AG10803 (cell line): ENCODE results near the gene DNM2.
"Not testable (repeated sequence)": the region's sequence is repeated elsewhere in the genome, so short reads cannot be mapped to it uniquely, and the experiment has no call there.

Source experiments
- DNase-seq: peaks from one replicate; pipeline ENCODE4 v3.0.0; 2010; ENCODE audit warnings: low read depth
- H3K4me3 ChIP-seq: 2 replicates; pipeline ENCODE4 v1.5.1; 2011; ENCODE audit warnings: mild to moderate bottlenecking, low read length, control low read depth
- CTCF ChIP-seq: conservative IDR thresholded peaks from 2 replicates; pipeline ENCODE4 v1.5.1; 2011; ENCODE audit warnings: mild to moderate bottlenecking, low read length, control low read depth, inconsistent platforms

DNM2 gene

DNA sequence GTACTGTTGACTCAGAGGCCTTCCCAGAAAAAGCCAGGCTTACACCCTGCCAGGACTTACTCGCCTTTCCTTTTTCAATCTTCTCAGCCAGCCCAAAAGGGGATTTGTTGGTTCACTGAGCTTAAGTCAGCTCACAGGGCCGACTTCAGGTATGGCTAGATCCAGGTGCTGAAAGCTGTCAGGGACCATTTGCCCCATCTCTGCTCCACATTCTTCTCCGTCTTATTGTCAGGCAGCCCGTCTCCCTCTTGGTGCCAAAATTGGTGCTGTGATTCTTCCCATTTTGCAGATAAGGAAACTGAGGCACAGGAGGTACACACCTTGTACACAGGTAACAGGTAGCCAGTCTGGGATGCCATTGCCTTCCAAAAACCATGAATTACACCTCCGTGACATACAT lies 132.8 kb downstream of the DNM2 start:
- no peak for TF ChIP-seq CTCF
- no peak overlapping the region for H3K4me3 ChIP-seq
- no peak for DNase-seq

- no peak overlapping the region for H3K4me3 ChIP-seq
- no peak for TF ChIP-seq CTCF
- DNase-seq = peak; percentile 76
Measured at GRCh38 chr19:10852098-10852800, 134.4 kb downstream of the DNM2 start.

DNA sequence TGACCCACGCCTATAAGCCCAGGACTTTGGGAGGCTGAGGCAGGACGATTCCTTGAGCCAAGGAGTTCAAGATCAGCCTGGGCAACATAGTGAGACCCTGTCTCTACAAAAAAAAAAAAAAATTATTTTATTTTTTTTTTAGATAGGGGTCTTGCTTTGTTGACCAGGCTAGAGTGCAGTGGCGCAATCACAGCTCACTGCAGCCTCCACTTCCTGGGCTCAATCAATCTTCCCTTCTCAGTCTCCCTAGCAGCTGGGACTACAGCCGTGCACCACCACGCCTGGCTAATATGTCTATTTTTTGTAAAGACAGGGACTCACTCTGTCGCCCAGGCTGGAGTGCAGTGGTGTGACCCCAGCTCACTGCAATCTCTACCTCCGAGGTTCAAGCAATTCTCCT lies 135.1 kb downstream of the DNM2 start:
- DNase-seq = no peak
- H3K4me3 ChIP-seq = no peak overlapping the region
- no peak for TF ChIP-seq CTCF

DNA sequence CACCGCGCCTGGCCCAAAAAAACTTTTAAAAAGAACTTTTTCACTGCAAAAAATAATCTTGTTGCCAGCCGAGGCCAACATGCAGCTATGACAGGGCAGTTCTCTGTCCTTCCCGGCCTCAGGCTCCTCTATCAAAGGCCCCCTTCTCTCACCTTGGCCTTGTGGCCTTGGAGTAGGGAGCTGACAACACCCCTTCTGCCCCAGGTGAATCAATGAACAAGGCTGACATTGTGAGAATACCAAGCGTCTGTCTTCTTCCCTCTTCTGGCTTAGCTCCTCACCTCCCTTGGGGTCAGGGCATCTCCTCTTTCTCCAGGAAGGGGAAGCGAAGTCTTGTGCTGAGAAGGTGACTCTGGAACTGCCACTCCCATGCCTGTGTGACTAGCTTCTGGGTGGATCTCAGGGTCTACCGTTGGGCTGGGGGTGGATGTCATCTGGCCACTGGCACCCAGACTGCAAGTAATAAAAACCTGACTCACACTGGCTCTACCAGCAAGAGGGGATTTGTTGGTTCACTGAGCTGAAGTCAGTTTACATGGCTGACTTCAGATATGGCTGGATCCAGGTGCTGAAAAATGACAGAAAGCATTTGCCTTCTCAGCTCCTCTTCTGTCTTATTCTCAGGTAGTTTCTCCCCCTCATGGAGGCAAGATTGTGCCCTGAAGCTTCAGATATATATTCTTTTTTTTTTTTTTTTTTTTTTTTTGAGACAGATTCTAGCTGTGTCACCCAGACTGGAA lies 136.6 kb downstream of the DNM2 start:
- no peak overlapping the region for H3K4me3 ChIP-seq
- DNase-seq = no peak
- no peak for TF ChIP-seq CTCF

GRCh38 chr19:10855879-10856522 lies 138.1 kb downstream of the DNM2 start:
- DNase-seq = no peak
- peak; percentile 45 for TF ChIP-seq CTCF
- no peak overlapping the region for H3K4me3 ChIP-seq

- not testable (repeated sequence) for DNase-seq, H3K4me3 ChIP-seq
Measured at GRCh38 chr19:10856899-10857298, 139.0 kb downstream of the DNM2 start.

DNA sequence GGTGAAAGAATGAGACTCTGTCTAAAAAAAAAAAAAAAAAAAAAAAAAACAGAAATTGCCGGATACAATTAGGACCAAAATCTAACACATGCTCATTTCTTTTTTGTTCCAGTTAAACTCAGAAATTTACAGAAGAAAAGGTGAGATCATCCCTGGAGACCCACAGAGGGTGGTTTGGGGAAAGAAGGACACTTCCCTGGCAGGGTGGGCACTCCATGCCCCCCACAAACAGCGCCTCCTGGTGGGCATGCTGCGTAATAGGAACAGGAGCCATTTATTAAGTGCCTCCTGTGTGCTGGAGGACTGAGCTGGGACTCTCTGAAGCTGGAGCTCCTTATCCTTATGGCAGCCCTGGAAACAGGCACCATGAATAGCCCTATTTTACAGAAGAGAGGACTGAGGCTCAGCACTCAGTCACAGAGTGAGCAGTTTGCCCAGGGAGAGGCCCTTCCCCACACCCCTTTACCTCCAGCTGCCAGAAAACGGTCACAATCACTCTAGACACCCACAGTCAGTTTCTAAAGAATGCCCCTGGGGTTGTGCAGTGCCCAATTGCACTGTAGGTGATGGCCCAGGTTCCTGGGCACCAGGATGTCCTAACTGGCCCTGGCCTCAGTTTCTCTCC lies 140.4 kb downstream of the DNM2 start:
- no peak for DNase-seq
- H3K4me3 ChIP-seq = no peak overlapping the region
- peak; percentile 75 for TF ChIP-seq CTCF
